GM21447 (cell line): Measurements from ENCODE around the gene JAGN1.
"Not testable (repeated sequence)": the region's sequence is repeated elsewhere in the genome, so short reads cannot be mapped to it uniquely, and the experiment has no call there.

Experiments
- ATAC-seq: cut with Tn5 transposase; IDR thresholded peaks from one replicate; pipeline ENCODE4 v1.9.1; 2021; ENCODE audit not compliant: unreplicated experiment

JAGN1 gene

DNA sequence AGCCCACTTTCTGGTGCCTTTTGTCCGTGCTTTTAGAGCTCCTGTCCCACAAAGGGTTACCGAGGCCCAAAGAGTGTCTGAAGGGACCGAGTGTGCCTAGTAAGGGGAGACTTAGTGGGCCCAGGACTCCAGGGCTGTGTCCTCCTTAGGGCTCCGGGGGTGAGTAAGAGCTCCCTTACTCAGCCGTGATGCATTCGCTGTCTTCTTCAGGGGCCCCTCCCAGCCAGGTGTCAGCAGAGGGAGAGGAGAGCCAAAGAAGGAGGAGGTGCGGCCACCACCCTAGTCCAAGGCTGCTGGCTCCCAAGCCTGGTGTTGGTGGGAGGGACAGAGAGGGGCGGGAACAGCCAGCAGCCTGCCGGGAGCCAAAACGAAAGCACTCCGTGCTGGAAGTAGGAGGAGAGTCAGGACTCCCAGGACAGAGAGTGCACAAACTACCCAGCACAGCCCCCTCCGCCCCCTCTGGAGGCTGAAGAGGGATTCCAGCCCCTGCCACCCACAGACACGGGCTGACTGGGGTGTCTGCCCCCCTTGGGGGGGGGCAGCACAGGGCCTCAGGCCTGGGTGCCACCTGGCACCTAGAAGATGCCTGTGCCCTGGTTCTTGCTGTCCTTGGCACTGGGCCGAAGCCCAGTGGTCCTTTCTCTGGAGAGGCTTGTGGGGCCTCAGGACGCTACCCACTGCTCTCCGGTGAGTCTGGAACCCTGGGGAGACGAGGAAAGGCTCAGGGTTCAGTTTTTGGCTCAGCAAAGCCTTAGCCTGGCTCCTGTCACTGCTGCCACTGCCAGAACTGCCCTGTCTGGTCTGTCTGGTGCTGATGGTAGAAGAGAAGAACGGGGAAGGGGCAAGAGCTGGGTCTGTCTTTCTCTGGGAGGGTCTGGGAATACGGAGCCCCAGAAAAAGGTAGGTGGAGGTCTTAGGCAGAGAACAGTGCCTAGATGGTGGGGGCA, 26.6 kb downstream of the JAGN1 start, which contains the start of gene IL17RC:
IL17RC (plus strand) TSS at position 365 of the 947 bp plus-strand sequence; CDS start at position 583, 218 bp downstream.
- no peak for ATAC-seq

DNA sequence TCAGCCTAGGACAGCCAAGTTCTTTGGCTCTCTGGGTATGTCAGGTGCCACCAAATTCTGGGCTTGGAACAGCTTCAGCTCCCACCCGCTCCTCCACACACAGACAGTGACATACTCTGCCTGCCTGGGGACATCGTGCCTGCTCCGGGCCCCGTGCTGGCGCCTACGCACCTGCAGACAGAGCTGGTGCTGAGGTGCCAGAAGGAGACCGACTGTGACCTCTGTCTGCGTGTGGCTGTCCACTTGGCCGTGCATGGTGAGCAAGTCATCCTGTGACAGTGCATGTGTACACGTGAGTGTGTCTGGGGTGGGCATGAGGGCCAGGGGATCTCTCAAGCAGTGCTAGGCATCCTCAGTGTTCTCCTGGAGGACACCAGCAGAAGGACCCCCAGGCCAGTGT, 27.4 kb downstream of the JAGN1 start:
- no peak for ATAC-seq

DNA sequence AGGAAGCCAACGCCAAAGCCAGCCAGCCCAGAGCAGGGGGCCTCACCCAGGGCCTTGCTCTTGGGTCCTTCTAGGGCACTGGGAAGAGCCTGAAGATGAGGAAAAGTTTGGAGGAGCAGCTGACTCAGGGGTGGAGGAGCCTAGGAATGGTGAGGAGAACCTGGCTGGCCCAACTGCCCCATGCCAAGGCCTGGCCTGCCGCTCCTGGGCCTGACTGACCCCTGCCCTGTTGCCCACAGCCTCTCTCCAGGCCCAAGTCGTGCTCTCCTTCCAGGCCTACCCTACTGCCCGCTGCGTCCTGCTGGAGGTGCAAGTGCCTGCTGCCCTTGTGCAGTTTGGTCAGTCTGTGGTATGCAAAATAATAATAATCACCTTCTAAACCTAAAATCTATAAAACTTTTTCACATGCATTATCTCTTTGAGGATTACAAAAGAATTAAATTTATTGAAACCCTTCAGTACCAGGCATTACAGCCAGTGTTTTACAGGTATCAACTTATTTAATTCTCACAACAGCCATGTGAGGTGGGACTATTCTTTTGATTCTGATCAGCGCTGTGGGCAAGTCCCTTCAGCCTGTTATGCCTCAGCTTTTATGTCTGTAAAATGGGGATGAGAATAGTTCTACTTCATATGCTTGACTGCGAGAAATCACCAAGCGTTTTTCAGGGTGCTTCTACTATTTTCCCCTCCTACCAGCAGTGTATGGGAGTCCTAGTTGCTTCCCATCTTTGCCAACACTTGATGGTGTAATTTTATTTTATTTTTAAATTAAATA, 28.0 kb downstream of the JAGN1 start:
- ATAC-seq: no peak

DNA sequence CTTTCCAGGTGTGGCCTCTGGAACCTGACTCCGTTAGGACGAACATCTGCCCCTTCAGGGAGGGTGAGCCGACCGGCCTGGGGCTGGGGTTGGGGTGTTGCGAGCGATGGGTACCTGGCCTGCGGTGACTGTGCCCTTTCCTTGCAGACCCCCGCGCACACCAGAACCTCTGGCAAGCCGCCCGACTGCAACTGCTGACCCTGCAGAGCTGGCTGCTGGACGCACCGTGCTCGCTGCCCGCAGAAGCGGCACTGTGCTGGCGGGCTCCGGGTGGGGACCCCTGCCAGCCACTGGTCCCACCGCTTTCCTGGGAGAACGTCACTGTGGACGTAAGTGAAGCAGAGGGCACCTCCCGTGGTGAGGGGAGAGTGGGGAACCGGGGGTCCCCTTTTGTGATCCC, 37.7 kb downstream of the JAGN1 start:
- no peak for ATAC-seq

GRCh38 chr3:9930804-9931418, 40.5 kb downstream of the JAGN1 start:
- ATAC-seq: no peak

GRCh38 chr3:9932535-9932842, 42.1 kb downstream of the JAGN1 start:
- ATAC-seq: no peak

DNA sequence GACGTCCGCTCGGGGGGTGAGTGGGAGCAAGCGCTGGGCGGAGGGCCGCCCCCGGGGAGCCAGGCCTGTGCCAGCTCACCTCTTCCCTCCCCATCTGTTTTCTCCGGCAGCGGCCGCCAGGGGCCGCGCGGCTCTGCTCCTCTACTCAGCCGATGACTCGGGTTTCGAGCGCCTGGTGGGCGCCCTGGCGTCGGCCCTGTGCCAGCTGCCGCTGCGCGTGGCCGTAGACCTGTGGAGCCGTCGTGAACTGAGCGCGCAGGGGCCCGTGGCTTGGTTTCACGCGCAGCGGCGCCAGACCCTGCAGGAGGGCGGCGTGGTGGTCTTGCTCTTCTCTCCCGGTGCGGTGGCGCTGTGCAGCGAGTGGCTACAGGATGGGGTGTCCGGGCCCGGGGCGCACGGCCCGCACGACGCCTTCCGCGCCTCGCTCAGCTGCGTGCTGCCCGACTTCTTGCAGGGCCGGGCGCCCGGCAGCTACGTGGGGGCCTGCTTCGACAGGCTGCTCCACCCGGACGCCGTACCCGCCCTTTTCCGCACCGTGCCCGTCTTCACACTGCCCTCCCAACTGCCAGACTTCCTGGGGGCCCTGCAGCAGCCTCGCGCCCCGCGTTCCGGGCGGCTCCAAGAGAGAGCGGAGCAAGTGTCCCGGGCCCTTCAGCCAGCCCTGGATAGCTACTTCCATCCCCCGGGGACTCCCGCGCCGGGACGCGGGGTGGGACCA, 42.6 kb downstream of the JAGN1 start:
- peak; percentile 60 for ATAC-seq

- ATAC-seq: peak; percentile 87
Measured at GRCh38 chr3:9933561-9934234, 43.3 kb downstream of the JAGN1 start, which contains the start of gene CRELD1. CRELD1 (plus strand) TSS chr3:9933834; CDS start chr3:9934439, 605 bp downstream.

- ATAC-seq: no peak
Measured at GRCh38 chr3:9934235-9934621, 43.8 kb downstream of the JAGN1 start.

GRCh38 chr3:9934993-9935392, 44.6 kb downstream of the JAGN1 start:
- no peak for ATAC-seq

DNA sequence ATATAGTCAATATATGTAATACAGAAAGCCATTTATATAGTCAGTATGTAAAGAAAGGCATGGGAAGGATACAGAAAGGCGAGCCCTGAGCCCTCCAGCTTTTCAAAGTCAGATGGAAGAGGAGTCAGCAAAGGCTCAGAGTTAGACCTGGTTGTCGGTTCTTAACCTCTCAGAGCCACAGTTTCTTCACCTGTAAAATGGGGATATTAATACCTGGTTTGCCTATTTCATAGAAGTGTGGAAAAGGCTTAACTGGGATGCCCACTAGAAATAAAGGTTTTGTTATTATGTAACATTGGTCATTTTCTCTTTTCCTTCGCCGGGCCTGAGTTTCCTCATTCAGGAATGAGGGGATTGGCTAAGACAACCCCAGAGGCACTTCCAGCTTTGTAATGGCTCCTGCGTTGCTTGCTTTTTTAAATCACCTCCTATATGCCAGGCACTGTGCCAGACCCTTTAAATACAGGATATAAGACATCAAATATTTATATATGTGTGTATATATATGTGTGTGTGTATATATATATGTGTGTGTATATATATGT, 45.6 kb downstream of the JAGN1 start:
- ATAC-seq: no peak

DNA sequence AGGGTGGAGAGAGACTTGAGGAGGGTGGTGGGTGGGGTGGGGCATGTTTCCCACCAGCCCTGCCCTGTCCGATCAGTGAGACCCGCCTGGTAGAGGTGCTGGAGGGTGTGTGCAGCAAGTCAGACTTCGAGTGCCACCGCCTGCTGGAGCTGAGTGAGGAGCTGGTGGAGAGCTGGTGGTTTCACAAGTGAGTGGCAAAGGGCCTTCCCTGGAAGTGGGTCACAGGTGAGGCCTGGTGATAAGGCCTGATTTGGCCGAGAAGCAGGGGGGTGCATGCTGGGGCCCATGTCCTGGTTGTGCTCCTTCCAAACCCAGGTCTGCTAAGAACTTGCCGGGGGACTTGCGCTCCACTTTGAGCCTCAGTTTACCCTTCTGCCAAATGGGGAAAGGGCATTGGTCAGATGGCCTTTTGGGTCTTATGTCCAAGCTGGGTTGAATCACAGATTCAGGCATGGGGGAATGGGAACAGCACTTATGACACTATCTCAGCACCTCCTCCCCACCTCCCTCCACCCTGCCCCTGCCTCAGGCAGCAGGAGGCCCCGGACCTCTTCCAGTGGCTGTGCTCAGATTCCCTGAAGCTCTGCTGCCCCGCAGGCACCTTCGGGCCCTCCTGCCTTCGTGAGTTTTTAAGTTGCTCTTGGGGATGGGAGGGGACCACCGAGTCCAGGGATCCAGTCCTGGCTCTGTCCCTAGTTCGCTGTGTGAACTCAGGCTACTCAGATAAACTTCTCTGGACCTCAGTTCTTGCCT, 47.3 kb downstream of the JAGN1 start:
- no peak for ATAC-seq

- no peak for ATAC-seq
Measured at GRCh38 chr3:9938966-9939365, 48.6 kb downstream of the JAGN1 start.

- not testable (repeated sequence) for ATAC-seq
Measured at GRCh38 chr3:9939906-9940305, 49.5 kb downstream of the JAGN1 start.

GRCh38 chr3:9940746-9941145, 50.3 kb downstream of the JAGN1 start:
- no peak for ATAC-seq

DNA sequence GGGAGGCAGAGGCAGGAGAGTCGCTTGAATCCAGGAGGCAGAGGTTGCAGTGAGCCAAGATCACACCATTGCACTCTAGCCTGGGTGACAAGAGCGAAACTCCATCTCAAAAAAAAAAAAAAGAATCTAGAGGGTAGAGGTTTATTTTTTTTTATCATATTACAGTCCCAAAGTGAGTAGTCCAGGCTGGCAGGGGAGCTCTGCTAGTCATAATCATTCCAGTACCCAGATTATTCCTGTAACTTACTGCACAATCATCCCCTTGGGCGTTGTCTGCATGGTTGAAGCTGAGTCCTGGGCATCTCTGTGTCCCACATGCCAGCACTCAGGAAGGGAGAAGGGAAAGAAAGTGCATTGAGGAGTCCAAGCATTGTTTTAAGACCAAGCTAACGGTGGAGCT, 51.8 kb downstream of the JAGN1 start:
- no peak for ATAC-seq

GRCh38 chr3:9942934-9943690, 52.7 kb downstream of the JAGN1 start:
- ATAC-seq: no peak
